Neuronal stem cell (in vitro differentiated cells): ENCODE results near the gene S1PR1.

ENCODE experiments used
- DNase-seq: peaks from one replicate; pipeline ENCODE4 v3.0.0-alpha.2; 2013; ENCODE audit warnings: low spot score
- H2AFZ ChIP-seq: one replicate; pipeline ENCODE4 v1.6.1; 2013; ENCODE audit warnings: mild to moderate bottlenecking, low read length, inconsistent platforms
- H2AK5ac ChIP-seq: 2 replicates; pipeline ENCODE4 v1.6.1; 2013; ENCODE audit warnings: low read depth, mild to moderate bottlenecking, inconsistent platforms, low read length, moderate library complexity, mixed read lengths
- H2BK120ac ChIP-seq: 2 replicates; pipeline ENCODE4 v1.6.1; 2013; ENCODE audit warnings: low read depth, mild to moderate bottlenecking, inconsistent platforms, low read length, moderate library complexity, mixed read lengths
- H2BK12ac ChIP-seq: one replicate; pipeline ENCODE4 v1.6.1; 2013; ENCODE audit warnings: low read length, inconsistent platforms
- H2BK15ac ChIP-seq: 2 replicates; pipeline ENCODE4 v1.6.1; 2013; ENCODE audit warnings: mild to moderate bottlenecking, low read length, inconsistent platforms, mixed read lengths
- H2BK5ac ChIP-seq: one replicate; pipeline ENCODE4 v1.6.1; 2013; ENCODE audit warnings: inconsistent platforms, mild to moderate bottlenecking, low read length, moderate library complexity
- H3K14ac ChIP-seq: one replicate; pipeline ENCODE4 v1.6.1; 2013; ENCODE audit warnings: low read length, inconsistent platforms
- H3K18ac ChIP-seq: 2 replicates; pipeline ENCODE4 v1.6.1; 2013; ENCODE audit warnings: low read length, inconsistent platforms
- H3K23ac ChIP-seq: 2 replicates; pipeline ENCODE4 v1.6.1; 2013; ENCODE audit warnings: low read depth, mild to moderate bottlenecking, mixed read lengths, low read length, inconsistent platforms; ENCODE audit not compliant: poor library complexity
- H3K27ac ChIP-seq: replicated peaks from 3 replicates; pipeline ENCODE4 v1.5.1; 2013; ENCODE audit warnings: low read length, inconsistent platforms
- H3K27me3 ChIP-seq, 3 experiments: 2 replicates each; pipeline ENCODE4 v1.6.1; 2013; ENCODE audit warnings: low read length in 3 of 3, mild to moderate bottlenecking in 2 of 3, inconsistent platforms in 1 of 3, low read depth in 1 of 3, mixed read lengths in 1 of 3, moderate library complexity in 1 of 3; ENCODE audit not compliant: control insufficient read depth in 3 of 3, insufficient read depth in 3 of 3
- H3K36me3 ChIP-seq, 2 donors: replicated peaks in 1 of 2; 2 replicates each; pipeline ENCODE4 v1.6.1; 2013; ENCODE audit warnings: low read length in 2 of 2; ENCODE audit not compliant: control insufficient read depth in 2 of 2, insufficient read depth in 2 of 2
- H3K4ac ChIP-seq: 2 replicates; pipeline ENCODE4 v1.6.1; 2013; ENCODE audit warnings: inconsistent platforms, mild to moderate bottlenecking, low read length, moderate library complexity
- H3K4me1 ChIP-seq, 2 donors: 1 replicate in 1 of 2; 2 replicates in 1 of 2; pipeline ENCODE4 v1.6.1; 2013; ENCODE audit warnings: low read length in 2 of 2, low read depth in 1 of 2; ENCODE audit not compliant: control insufficient read depth in 2 of 2, insufficient read depth in 1 of 2
- H3K4me2 ChIP-seq: one replicate; pipeline ENCODE4 v1.6.1; 2013; ENCODE audit warnings: mild to moderate bottlenecking, low read length, inconsistent platforms; ENCODE audit not compliant: insufficient read depth, poor library complexity, severe bottlenecking
- H3K4me3 ChIP-seq, 2 donors: 2 replicates each; pipeline ENCODE4 v1.5.1; 2013; ENCODE audit warnings: low read length in 2 of 2, mild to moderate bottlenecking in 2 of 2, inconsistent platforms in 1 of 2, moderate library complexity in 1 of 2
- H3K79me1 ChIP-seq: one replicate; pipeline ENCODE4 v1.6.1; 2013; ENCODE audit warnings: low read depth, mild to moderate bottlenecking, inconsistent platforms, low read length, moderate library complexity
- H3K9ac ChIP-seq: one replicate; pipeline ENCODE4 v1.6.1; 2013; ENCODE audit warnings: mild to moderate bottlenecking, low read depth, low read length, inconsistent platforms; ENCODE audit not compliant: poor library complexity
- H3K9me3 ChIP-seq, 2 donors: replicated peaks in 1 of 2; 2 replicates each; pipeline versions ENCODE3 to v1.6.1; 2013; ENCODE audit warnings: low read length in 2 of 2, mild to moderate bottlenecking in 2 of 2, inconsistent platforms in 1 of 2, low read depth in 1 of 2, mixed read lengths in 1 of 2, moderate library complexity in 1 of 2; ENCODE audit not compliant: control insufficient read depth in 2 of 2, insufficient read depth in 1 of 2
- H4K8ac ChIP-seq: one replicate; pipeline ENCODE4 v1.6.1; 2013; ENCODE audit warnings: low read depth, mild to moderate bottlenecking, inconsistent platforms, low read length, moderate library complexity
- H4K91ac ChIP-seq: one replicate; pipeline ENCODE4 v1.6.1; 2013; ENCODE audit warnings: low read length, low read depth, mild to moderate bottlenecking, inconsistent platforms; ENCODE audit not compliant: poor library complexity
- WGBS, 2 donors: extraction: QIAGEN DNeasy Blood & Tissue Kit; methylation state at CpG; one replicate each; pipeline ENCODE4 v1.1.7; 2013; ENCODE audit warnings: missing lambda C conversion rate in 2 of 2, mixed read lengths in 1 of 2; ENCODE audit not compliant: insufficient read length in 2 of 2, insufficient replicate concordance in 1 of 2; ENCODE audit errors: extremely low coverage in 2 of 2; 5-methylcytosine and 5-hydroxymethylcytosine counted together

Gene S1PR1

GRCh38 chr1:101238031-101238628 is 1.3 kb downstream of the S1PR1 start:
- Histone ChIP-seq H3K27me3 (no peaks in the 10 kb centered on the region), H3K9me3 (peaks cover 0 to 7% of the 10 kb centered on the region in 2 donors), H4K8ac (no peak overlapping the region), H3K36me3 (peaks cover 18 to 44% of the 10 kb centered on the region in 2 donors), H2AK5ac (peak overlapping the region; percentile 23), H3K4me3 (peak overlapping the region; percentile 67 to 72), H3K18ac (peak overlapping the region; percentile 65), H3K14ac (no peak overlapping the region), H3K79me1 (peaks cover 3% of the 10 kb centered on the region), H2BK12ac (no peak overlapping the region), H3K23ac (no peak overlapping the region), H2BK5ac (no peak overlapping the region), H3K4me2 (peak overlapping the region; percentile 63), H3K27ac (no peak overlapping the region), H4K91ac (no peak overlapping the region), H3K4ac (no peak overlapping the region), H2AFZ (peak overlapping the region; percentile 17), H2BK120ac (no peak overlapping the region), H3K9ac (peak overlapping the region; percentile 78), H3K4me1 (peaks cover 5 to 8% of the 10 kb centered on the region in 2 donors), H2BK15ac (no peak overlapping the region)
- no peak for DNase-seq
- WGBS, 2 donors: no CpG with 5 or more reads among the region's 14 CpGs

- no peak overlapping the region for H4K91ac ChIP-seq
- peaks cover 0 to 7% of the 10 kb centered on the region in 2 donors for H3K9me3 ChIP-seq
- H3K23ac ChIP-seq: no peak overlapping the region
- H3K14ac ChIP-seq: no peak overlapping the region
- no peak overlapping the region for H4K8ac ChIP-seq
- DNase-seq: peak; percentile 76
- no peak overlapping the region for H3K9ac ChIP-seq
- peaks cover 18 to 49% of the 10 kb centered on the region in 2 donors for H3K36me3 ChIP-seq
- no peak overlapping the region for H2AK5ac ChIP-seq
- no peak overlapping the region for H2BK5ac ChIP-seq
- no peak overlapping the region for H2BK120ac ChIP-seq
- H2BK12ac ChIP-seq: no peak overlapping the region
- peaks cover 3% of the 10 kb centered on the region for H3K79me1 ChIP-seq
- no peak overlapping the region for H2BK15ac ChIP-seq
- no peak overlapping the region for H2AFZ ChIP-seq
- no CpG with 5 or more reads among the region's 17 CpGs for WGBS, 2 donors
- H3K4me3 ChIP-seq: peak overlapping the region in 1 of 2 donors; percentile 67
- H3K18ac ChIP-seq: no peak overlapping the region
- no peak overlapping the region for H3K27ac ChIP-seq
- peaks cover 5 to 8% of the 10 kb centered on the region in 2 donors for H3K4me1 ChIP-seq
- no peak overlapping the region for H3K4ac ChIP-seq
- H3K27me3 ChIP-seq: no peaks in the 10 kb centered on the region
- H3K4me2 ChIP-seq: no peak overlapping the region
These were observed 1.9 kb downstream of the S1PR1 start for GRCh38 chr1:101238681-101239094.

- no peak overlapping the region for H3K14ac ChIP-seq
- H3K23ac ChIP-seq: no peak overlapping the region
- H4K91ac ChIP-seq: no peak overlapping the region
- no peak overlapping the region for H2BK12ac ChIP-seq
- no peak overlapping the region for H3K27ac ChIP-seq
- WGBS, 2 donors: no CpG with 5 or more reads among the region's 42 CpGs
- no peak overlapping the region for H3K4me2 ChIP-seq
- H2BK5ac ChIP-seq: no peak overlapping the region
- no peak overlapping the region for H3K9ac ChIP-seq
- H4K8ac ChIP-seq: no peak overlapping the region
- H3K4me1 ChIP-seq: peaks cover 5 to 8% of the 10 kb centered on the region in 2 donors
- peaks cover 0 to 7% of the 10 kb centered on the region in 2 donors for H3K9me3 ChIP-seq
- no peak overlapping the region for H2AFZ ChIP-seq
- H3K4me3 ChIP-seq: no peak overlapping the region
- no peaks in the 10 kb centered on the region for H3K27me3 ChIP-seq
- peaks cover 18 to 54% of the 10 kb centered on the region in 2 donors for H3K36me3 ChIP-seq
- no peak overlapping the region for H2BK120ac ChIP-seq
- no peak overlapping the region for H2AK5ac ChIP-seq
- H3K4ac ChIP-seq: no peak overlapping the region
- no peak overlapping the region for H3K18ac ChIP-seq
- no peak overlapping the region for H2BK15ac ChIP-seq
- no peak for DNase-seq
- H3K79me1 ChIP-seq: peaks cover 3% of the 10 kb centered on the region
These were observed 2.5 kb downstream of the S1PR1 start for GRCh38 chr1:101239095-101240040.

DNA sequence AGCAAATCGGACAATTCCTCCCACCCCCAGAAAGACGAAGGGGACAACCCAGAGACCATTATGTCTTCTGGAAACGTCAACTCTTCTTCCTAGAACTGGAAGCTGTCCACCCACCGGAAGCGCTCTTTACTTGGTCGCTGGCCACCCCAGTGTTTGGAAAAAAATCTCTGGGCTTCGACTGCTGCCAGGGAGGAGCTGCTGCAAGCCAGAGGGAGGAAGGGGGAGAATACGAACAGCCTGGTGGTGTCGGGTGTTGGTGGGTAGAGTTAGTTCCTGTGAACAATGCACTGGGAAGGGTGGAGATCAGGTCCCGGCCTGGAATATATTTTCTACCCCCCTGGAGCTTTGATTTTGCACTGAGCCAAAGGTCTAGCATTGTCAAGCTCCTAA is 3.2 kb downstream of the S1PR1 start:
- Histone ChIP-seq H2BK120ac (no peak overlapping the region), H4K8ac (no peak overlapping the region), H3K18ac (no peak overlapping the region), H3K9ac (no peak overlapping the region), H2BK12ac (no peak overlapping the region), H3K23ac (no peak overlapping the region), H2AK5ac (no peak overlapping the region), H3K4me2 (no peak overlapping the region), H3K79me1 (peaks cover 3% of the 10 kb centered on the region), H3K9me3 (peaks cover 0 to 7% of the 10 kb centered on the region in 2 donors), H2BK5ac (no peak overlapping the region), H3K27me3 (no peaks in the 10 kb centered on the region), H3K4me1 (peaks cover 3 to 6% of the 10 kb centered on the region in 2 donors), H2AFZ (no peak overlapping the region), H3K4ac (no peak overlapping the region), H3K36me3 (peaks cover 18 to 54% of the 10 kb centered on the region in 2 donors), H2BK15ac (no peak overlapping the region), H3K27ac (no peak overlapping the region), H3K14ac (no peak overlapping the region), H3K4me3 (no peak overlapping the region), H4K91ac (no peak overlapping the region)
- WGBS, 2 donors: no CpG with 5 or more reads among the region's 10 CpGs
- DNase-seq: no peak
